Nucleus accumbens (tissue), 56 donors: Measurements from ENCODE around the gene FOCAD.

ENCODE experiments used
- DNase-seq, 56 donors: peaks; one replicate each; lab custom pipeline; 2025; lab: John Stamatoyannopoulos, UW

The FOCAD gene

GRCh38 chr9:20681467-20681866, 2.6 kb upstream of the FOCAD start:
- DNase-seq: no peak

- DNase-seq: peak in 25 of 56 donors; percentile 1 to 69 (median 41)
These were observed 566 bp upstream of the FOCAD start for GRCh38 chr9:20683351-20684034.

- no peak for DNase-seq
These were observed 1.0 kb downstream of the FOCAD start for GRCh38 chr9:20684875-20685696.

- DNase-seq: no peak
These were observed 1.7 kb downstream of the FOCAD start for GRCh38 chr9:20685769-20686168.

- DNase-seq: no peak
These were observed 5.8 kb downstream of the FOCAD start for GRCh38 chr9:20689833-20690232.

GRCh38 chr9:20692554-20692953, 8.5 kb downstream of the FOCAD start:
- DNase-seq: no peak

GRCh38 chr9:20693068-20693467, 9.0 kb downstream of the FOCAD start:
- DNase-seq: no peak

GRCh38 chr9:20694248-20694647, 10.2 kb downstream of the FOCAD start:
- no peak for DNase-seq

GRCh38 chr9:20697021-20697719, 13.1 kb downstream of the FOCAD start:
- DNase-seq: no peak

GRCh38 chr9:20698782-20699181, 14.7 kb downstream of the FOCAD start:
- no peak for DNase-seq

- DNase-seq: no peak
These were observed 17.0 kb downstream of the FOCAD start for GRCh38 chr9:20701060-20701459.

GRCh38 chr9:20702570-20702969, 18.5 kb downstream of the FOCAD start:
- DNase-seq: no peak

- DNase-seq: no peak
These were observed 19.1 kb downstream of the FOCAD start for GRCh38 chr9:20703146-20703545.

GRCh38 chr9:20707708-20708107, 23.6 kb downstream of the FOCAD start:
- DNase-seq: no peak

- no peak for DNase-seq
These were observed 29.1 kb downstream of the FOCAD start for GRCh38 chr9:20713172-20713571.

- no peak for DNase-seq
These were observed 30.7 kb downstream of the FOCAD start for GRCh38 chr9:20714442-20715415.

GRCh38 chr9:20722221-20722620, 38.2 kb downstream of the FOCAD start:
- DNase-seq: no peak

GRCh38 chr9:20725675-20726074, 41.6 kb downstream of the FOCAD start:
- DNase-seq: no peak

GRCh38 chr9:20726144-20726543, 42.1 kb downstream of the FOCAD start:
- peak in 7 of 56 donors; percentile 7 to 30 (median 14) for DNase-seq
